Neural cell (in vitro differentiated cells): ENCODE data around the gene FZD2. TPM values are rescaled to one million over a fixed set of nuclear protein-coding genes. Genes with fewer than 3 reads are reported as not detected.

Experiments used
- H2AFZ ChIP-seq: fragments of 200-600, 300-800 bp; sonication (generic), shearing (Covaris generic); 2 replicates; pipeline ENCODE4 v1.6.0; 2014; ENCODE audit warnings: low read depth, mild to moderate bottlenecking, antibody characterized with exemption, low read length, moderate library complexity
- H3F3A ChIP-seq: fragments of 200-600 bp; shearing (Covaris generic); 2 replicates; pipeline ENCODE4 v1.6.1; 2016; ENCODE audit warnings: mild to moderate bottlenecking, moderate library complexity, mixed read lengths, antibody characterized with exemption, low read length; ENCODE audit not compliant: insufficient read depth, poor library complexity, severe bottlenecking
- H3K27ac ChIP-seq: fragments of 200-600, 300-800 bp; sonication (generic), shearing (Covaris generic); 2 replicates; pipeline ENCODE4 v1.5.1; 2014; ENCODE audit warnings: mild to moderate bottlenecking, low read length, moderate library complexity
- H3K27me3 ChIP-seq: fragments of 300-800, 200-600 bp; sonication (generic), shearing (Covaris generic); 2 replicates; pipeline ENCODE4 v1.6.0; 2014; ENCODE audit warnings: mild to moderate bottlenecking, low read depth, low read length, moderate library complexity; ENCODE audit not compliant: insufficient read depth
- H3K36me3 ChIP-seq: fragments of 300-800, 200-600 bp; sonication (generic), shearing (Covaris generic); 2 replicates; pipeline ENCODE4 v1.5.1; 2014; ENCODE audit warnings: mild to moderate bottlenecking, antibody characterized with exemption, low read length, moderate library complexity; ENCODE audit not compliant: insufficient read depth
- H3K4me2 ChIP-seq: fragments of 300-800, 200-600 bp; sonication (generic), shearing (Covaris generic); 2 replicates; pipeline ENCODE4 v1.6.0; 2014; ENCODE audit warnings: mild to moderate bottlenecking, low read length
- H3K4me3 ChIP-seq: fragments of 300-800, 200-600 bp; sonication (generic), shearing (Covaris generic); 2 replicates; pipeline ENCODE4 v1.5.1; 2014; ENCODE audit warnings: mild to moderate bottlenecking, low read length, moderate library complexity
- H3K79me2 ChIP-seq: fragments of 200-600 bp; shearing (Covaris generic); replicated peaks from 2 replicates; pipeline ENCODE4 v1.6.0; 2014; ENCODE audit warnings: mild to moderate bottlenecking, low read length, moderate library complexity; ENCODE audit not compliant: insufficient read depth
- H3K9ac ChIP-seq: fragments of 300-800, 200-600 bp; sonication (generic), shearing (Covaris generic); 2 replicates; pipeline ENCODE4 v1.6.1; 2016; ENCODE audit warnings: mild to moderate bottlenecking, low read length, mixed read lengths
- H3K9me2 ChIP-seq: fragments of 200-600 bp; shearing (Covaris generic); 2 replicates; pipeline ENCODE4 v1.6.1; 2016; ENCODE audit warnings: mild to moderate bottlenecking, low read length, mixed read lengths; ENCODE audit not compliant: insufficient read depth
- H3K9me3 ChIP-seq: fragments of 200-600, 300-800 bp; sonication (generic), shearing (Covaris generic); 2 replicates; pipeline ENCODE4 v1.6.1; 2016; ENCODE audit warnings: mild to moderate bottlenecking, mixed run types, low read length, moderate library complexity, mixed read lengths
- H4K20me1 ChIP-seq: fragments of 200-600 bp; shearing (Covaris generic); 2 replicates; pipeline ENCODE4 v1.6.1; 2016; ENCODE audit warnings: mild to moderate bottlenecking, mixed run types; ENCODE audit not compliant: insufficient read depth
- CTCF ChIP-seq: fragments of 450-650 bp; IDR thresholded peaks from 2 replicates; pipeline ENCODE4 v1.5.1; 2014; ENCODE audit warnings: antibody characterized with exemption, mild to moderate bottlenecking, moderate library complexity; ENCODE audit not compliant: poor library complexity, severe bottlenecking
- EP300 ChIP-seq: fragments of 450-650 bp; conservative IDR thresholded peaks from 2 replicates; pipeline ENCODE4 v1.6.1; 2014; ENCODE audit warnings: antibody characterized with exemption, mild to moderate bottlenecking, moderate library complexity; ENCODE audit not compliant: poor library complexity, severe bottlenecking
- EZH2 ChIP-seq: fragments of 200-600, 300-800 bp; shearing (Covaris generic), sonication (generic); IDR thresholded peaks from 2 replicates; pipeline ENCODE4 v1.6.1; 2014; ENCODE audit warnings: antibody characterized with exemption, low read length, borderline replicate concordance, mild to moderate bottlenecking; ENCODE audit not compliant: insufficient read depth, poor library complexity, severe bottlenecking
- MXI1 ChIP-seq: fragments of 450-650 bp; conservative IDR thresholded peaks from 2 replicates; pipeline ENCODE4 v1.6.1; 2014; ENCODE audit warnings: antibody characterized with exemption, mild to moderate bottlenecking; ENCODE audit not compliant: poor library complexity, severe bottlenecking
- POLR2AphosphoS5 ChIP-seq: IDR thresholded peaks from 2 replicates; pipeline ENCODE4 v1.6.1; 2012
- RAD21 ChIP-seq: fragments of 450-650 bp; conservative IDR thresholded peaks from 2 replicates; pipeline ENCODE4 v1.6.1; 2014; ENCODE audit warnings: antibody characterized with exemption, mild to moderate bottlenecking, moderate library complexity
- REST ChIP-seq: IDR thresholded peaks from 2 replicates; pipeline ENCODE4 v1.6.1; 2012; ENCODE audit warnings: borderline replicate concordance
- SMC3 ChIP-seq: fragments of 450-650 bp; conservative IDR thresholded peaks from 2 replicates; pipeline ENCODE4 v1.6.1; 2014; ENCODE audit warnings: antibody characterized with exemption, mild to moderate bottlenecking, moderate library complexity; ENCODE audit not compliant: poor library complexity
- TAF1 ChIP-seq: IDR thresholded peaks from 2 replicates; pipeline ENCODE4 v1.6.1; 2012; ENCODE audit warnings: low read depth
- polyA plus RNA-seq: library from polyadenylated mRNA; depleted of rRNA; stranded (reverse); fragments of >200 nt; gene quantifications from 2 replicates; pipeline ENCODE4 v1.2.3, GENCODE V29; 2014

The FZD2 gene
- polyA plus RNA-seq, 1 donor from 2014 or later, result 2.5 TPM

- Histone ChIP-seq H3K27ac (no peak overlapping the region), H3K9me2 (no peaks in the 10 kb centered on the region), H3K9ac (no peak overlapping the region), H3F3A (no peaks in the 10 kb centered on the region), H3K9me3 (no peaks in the 10 kb centered on the region), H3K36me3 (no peaks in the 10 kb centered on the region), H2AFZ (no peak overlapping the region), H4K20me1 (no peaks in the 10 kb centered on the region), H3K27me3 (no peaks in the 10 kb centered on the region), H3K4me2 (no peak overlapping the region), H3K4me3 (no peak overlapping the region), H3K79me2 (no peaks in the 10 kb centered on the region)
- TF ChIP-seq MXI1, result no peak
- TF ChIP-seq TAF1, result no peak
- TF ChIP-seq EZH2, result no peak
- TF ChIP-seq CTCF, result no peak
- no peak for TF ChIP-seq EP300
- TF ChIP-seq REST, result no peak
- no peak for TF ChIP-seq POLR2AphosphoS5
- no peak for TF ChIP-seq RAD21
- no peak for TF ChIP-seq SMC3
Observed at GRCh38 chr17:44578947-44579346, 21.7 kb downstream of the FZD2 start.

- TF ChIP-seq EP300 (no peak), TAF1 (no peak), MXI1 (no peak), REST (no peak), POLR2AphosphoS5 (no peak), RAD21 (no peak), CTCF (no peak), EZH2 (no peak)
- Histone ChIP-seq H3K9me2 (no peaks in the 10 kb centered on the region), H3K4me2 (no peak overlapping the region), H3K27ac (no peak overlapping the region), H4K20me1 (no peaks in the 10 kb centered on the region), H3K9me3 (no peaks in the 10 kb centered on the region), H3K79me2 (no peaks in the 10 kb centered on the region), H3K9ac (no peak overlapping the region), H2AFZ (no peak overlapping the region), H3K36me3 (no peaks in the 10 kb centered on the region), H3K27me3 (no peaks in the 10 kb centered on the region), H3F3A (no peaks in the 10 kb centered on the region), H3K4me3 (no peak overlapping the region)
Observed at GRCh38 chr17:44581868-44582267, 24.6 kb downstream of the FZD2 start.
